GM12878 (cell line): ENCODE results near the gene ABCC9. TPM values are rescaled to one million over a fixed set of nuclear protein-coding genes. Genes with fewer than 3 reads are reported as not detected.

Source experiments
- CHD4 ChIP-seq: fragments of 200-600 bp; sonication (generic); IDR thresholded peaks from 2 replicates; pipeline ENCODE4 v1.6.1; 2016; ENCODE audit warnings: mild to moderate bottlenecking
- DPF2 ChIP-seq: fragments of 450-650 bp; IDR thresholded peaks from 2 replicates; pipeline ENCODE4 v1.6.1; 2017; ENCODE audit warnings: mild to moderate bottlenecking
- KLF5 ChIP-seq: fragments of 450-650 bp; IDR thresholded peaks from 2 replicates; pipeline ENCODE4 v1.6.1; 2014; ENCODE audit warnings: mild to moderate bottlenecking; ENCODE audit not compliant: partially characterized antibody
- NFIC ChIP-seq: IDR thresholded peaks from 2 replicates; pipeline ENCODE4 v1.6.1; 2012; ENCODE audit warnings: low read depth, mild to moderate bottlenecking, inconsistent platforms, low read length, moderate library complexity
- ZNF622 ChIP-seq: fragments of 450-650 bp; IDR thresholded peaks from 2 replicates; pipeline ENCODE4 v1.6.1; 2017; ENCODE audit warnings: mild to moderate bottlenecking, inconsistent platforms
- polyA plus RNA-seq, 11 experiments: library from polyadenylated mRNA; depleted of rRNA in 4 of 11; unstranded in 6 of 11; stranded (reverse) in 5 of 11; fragments of >200 nt; fragmentation: Nextera tagmentation in 4 of 11; fragmentation: Illumina TruSeq in 1 of 11; extraction: Ambion mirVana in 4 of 11; extraction: Trizol in 1 of 11; gene quantifications; 1 replicate in 1 of 11; 2 replicates in 10 of 11; pipeline versions ENCODE4 v1.2.1 to v1.2.3, GENCODE V29; 2011 to 2016; ENCODE audit warnings: inconsistent platforms in 2 of 11, missing spikeins in 2 of 11, low read depth in 1 of 11
- total RNA-seq, 4 experiments: library from RNA; depleted of rRNA in 3 of 4; stranded (reverse); fragments of >200 nt in 3 of 4; fragmentation: Illumina TruSeq in 1 of 4; extraction: Trizol in 1 of 4; gene quantifications; 2 replicates each; pipeline versions ENCODE4 v1.2.1 to v1.2.3, GENCODE V29; 2013 to 2021
- TF ChIP-seq, protein P1 (sequence below): IDR thresholded peaks from 2 replicates; pipeline ENCODE4 v1.6.1; 2012; ENCODE audit warnings: improper control_type of control experiment, low read depth, low read length; ENCODE audit not compliant: insufficient replicate concordance
- TF ChIP-seq, protein P2 (sequence below): IDR thresholded peaks from 2 replicates; pipeline ENCODE4 v1.6.1; 2011; ENCODE audit warnings: low read depth, mild to moderate bottlenecking, low read length, moderate library complexity, borderline replicate concordance; ENCODE audit errors: extremely low read depth
- TF ChIP-seq, protein P3 (sequence below): IDR thresholded peaks from 2 replicates; pipeline ENCODE4 v1.6.1; 2012; ENCODE audit warnings: low read depth, low read length, improper control_type of control experiment

The ABCC9 gene
- total and polyA plus RNA-seq, 10 of the 15 experiments (the other 5 are each of a cell fraction or from before 2014, with no cell fraction given) = under 0.01 to 0.10 (median 0.04) TPM; not detected in 2

DNA sequence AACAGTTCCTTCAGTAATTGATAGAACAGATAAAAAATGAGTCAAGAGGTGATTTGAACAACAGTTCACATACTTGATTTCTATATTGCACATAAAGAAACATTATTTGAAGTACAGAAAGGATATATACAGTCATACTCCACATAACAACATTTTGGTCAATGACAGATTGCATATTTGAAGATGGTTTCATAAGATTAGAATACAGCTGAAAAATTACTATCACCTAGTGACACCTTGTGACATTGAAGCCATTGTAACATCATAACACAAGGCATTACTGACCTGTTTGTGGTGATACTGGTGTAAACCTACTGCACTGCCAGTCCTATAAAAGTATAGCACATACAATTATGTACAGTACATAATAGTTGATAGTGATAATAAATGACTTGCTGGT, 43.1 kb upstream of the ABCC9 start (continued):
- TF ChIP-seq, protein P1, sequence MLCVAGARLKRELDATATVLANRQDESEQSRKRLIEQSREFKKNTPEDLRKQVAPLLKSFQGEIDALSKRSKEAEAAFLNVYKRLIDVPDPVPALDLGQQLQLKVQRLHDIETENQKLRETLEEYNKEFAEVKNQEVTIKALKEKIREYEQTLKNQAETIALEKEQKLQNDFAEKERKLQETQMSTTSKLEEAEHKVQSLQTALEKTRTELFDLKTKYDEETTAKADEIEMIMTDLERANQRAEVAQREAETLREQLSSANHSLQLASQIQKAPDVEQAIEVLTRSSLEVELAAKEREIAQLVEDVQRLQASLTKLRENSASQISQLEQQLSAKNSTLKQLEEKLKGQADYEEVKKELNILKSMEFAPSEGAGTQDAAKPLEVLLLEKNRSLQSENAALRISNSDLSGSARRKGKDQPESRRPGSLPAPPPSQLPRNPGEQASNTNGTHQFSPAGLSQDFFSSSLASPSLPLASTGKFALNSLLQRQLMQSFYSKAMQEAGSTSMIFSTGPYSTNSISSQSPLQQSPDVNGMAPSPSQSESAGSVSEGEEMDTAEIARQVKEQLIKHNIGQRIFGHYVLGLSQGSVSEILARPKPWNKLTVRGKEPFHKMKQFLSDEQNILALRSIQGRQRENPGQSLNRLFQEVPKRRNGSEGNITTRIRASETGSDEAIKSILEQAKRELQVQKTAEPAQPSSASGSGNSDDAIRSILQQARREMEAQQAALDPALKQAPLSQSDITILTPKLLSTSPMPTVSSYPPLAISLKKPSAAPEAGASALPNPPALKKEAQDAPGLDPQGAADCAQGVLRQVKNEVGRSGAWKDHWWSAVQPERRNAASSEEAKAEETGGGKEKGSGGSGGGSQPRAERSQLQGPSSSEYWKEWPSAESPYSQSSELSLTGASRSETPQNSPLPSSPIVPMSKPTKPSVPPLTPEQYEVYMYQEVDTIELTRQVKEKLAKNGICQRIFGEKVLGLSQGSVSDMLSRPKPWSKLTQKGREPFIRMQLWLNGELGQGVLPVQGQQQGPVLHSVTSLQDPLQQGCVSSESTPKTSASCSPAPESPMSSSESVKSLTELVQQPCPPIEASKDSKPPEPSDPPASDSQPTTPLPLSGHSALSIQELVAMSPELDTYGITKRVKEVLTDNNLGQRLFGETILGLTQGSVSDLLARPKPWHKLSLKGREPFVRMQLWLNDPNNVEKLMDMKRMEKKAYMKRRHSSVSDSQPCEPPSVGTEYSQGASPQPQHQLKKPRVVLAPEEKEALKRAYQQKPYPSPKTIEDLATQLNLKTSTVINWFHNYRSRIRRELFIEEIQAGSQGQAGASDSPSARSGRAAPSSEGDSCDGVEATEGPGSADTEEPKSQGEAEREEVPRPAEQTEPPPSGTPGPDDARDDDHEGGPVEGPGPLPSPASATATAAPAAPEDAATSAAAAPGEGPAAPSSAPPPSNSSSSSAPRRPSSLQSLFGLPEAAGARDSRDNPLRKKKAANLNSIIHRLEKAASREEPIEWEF = no peak
- TF ChIP-seq, protein P2, sequence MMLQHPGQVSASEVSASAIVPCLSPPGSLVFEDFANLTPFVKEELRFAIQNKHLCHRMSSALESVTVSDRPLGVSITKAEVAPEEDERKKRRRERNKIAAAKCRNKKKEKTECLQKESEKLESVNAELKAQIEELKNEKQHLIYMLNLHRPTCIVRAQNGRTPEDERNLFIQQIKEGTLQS = no peak
- TF ChIP-seq KLF5 (no peak), ZNF622 (no peak), NFIC (no peak), DPF2 (no peak), CHD4 (no peak)
- TF ChIP-seq, protein P3, sequence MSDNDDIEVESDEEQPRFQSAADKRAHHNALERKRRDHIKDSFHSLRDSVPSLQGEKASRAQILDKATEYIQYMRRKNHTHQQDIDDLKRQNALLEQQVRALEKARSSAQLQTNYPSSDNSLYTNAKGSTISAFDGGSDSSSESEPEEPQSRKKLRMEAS = no peak
